Measurements from ENCODE around the gene PRR14.

DNA sequence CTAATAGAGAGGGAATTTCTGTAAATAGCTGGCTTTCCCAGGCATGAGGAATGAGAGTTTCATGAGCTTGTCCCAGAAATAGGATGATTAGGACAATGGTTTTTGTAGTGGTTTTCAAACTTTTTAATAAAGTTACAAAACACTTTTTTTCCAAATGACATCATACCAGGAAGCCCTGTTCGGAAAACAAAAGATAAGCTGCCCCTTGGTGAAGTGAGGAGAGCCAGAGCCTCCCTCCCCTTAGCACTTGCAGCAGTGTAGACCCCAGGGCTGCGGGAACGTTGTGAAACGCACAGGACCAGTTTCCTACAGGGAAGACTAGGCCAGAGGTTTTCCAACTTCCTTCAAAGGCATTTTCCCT, 15.1 kb downstream of the PRR14 start:
- TF ChIP-seq, protein P1, sequence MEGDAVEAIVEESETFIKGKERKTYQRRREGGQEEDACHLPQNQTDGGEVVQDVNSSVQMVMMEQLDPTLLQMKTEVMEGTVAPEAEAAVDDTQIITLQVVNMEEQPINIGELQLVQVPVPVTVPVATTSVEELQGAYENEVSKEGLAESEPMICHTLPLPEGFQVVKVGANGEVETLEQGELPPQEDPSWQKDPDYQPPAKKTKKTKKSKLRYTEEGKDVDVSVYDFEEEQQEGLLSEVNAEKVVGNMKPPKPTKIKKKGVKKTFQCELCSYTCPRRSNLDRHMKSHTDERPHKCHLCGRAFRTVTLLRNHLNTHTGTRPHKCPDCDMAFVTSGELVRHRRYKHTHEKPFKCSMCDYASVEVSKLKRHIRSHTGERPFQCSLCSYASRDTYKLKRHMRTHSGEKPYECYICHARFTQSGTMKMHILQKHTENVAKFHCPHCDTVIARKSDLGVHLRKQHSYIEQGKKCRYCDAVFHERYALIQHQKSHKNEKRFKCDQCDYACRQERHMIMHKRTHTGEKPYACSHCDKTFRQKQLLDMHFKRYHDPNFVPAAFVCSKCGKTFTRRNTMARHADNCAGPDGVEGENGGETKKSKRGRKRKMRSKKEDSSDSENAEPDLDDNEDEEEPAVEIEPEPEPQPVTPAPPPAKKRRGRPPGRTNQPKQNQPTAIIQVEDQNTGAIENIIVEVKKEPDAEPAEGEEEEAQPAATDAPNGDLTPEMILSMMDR (conservative IDR thresholded peaks at IDR 0.05 in 1 of 2, IDR thresholded peaks at IDR 0.05 in 1 of 2; ENCODE audit: extremely low read depth in 1 of 2, insufficient read depth in 1 of 2, low read depth in 1 of 2, low read length in 2 of 2), result no peak
- TF ChIP-seq EZH2 (IDR thresholded peaks at IDR 0.05; ENCODE audit: borderline replicate concordance, low read length), result no peak
